Islet of Langerhans (tissue), 1 donor: ENCODE data around the gene LAG3.

ENCODE experiments used
- FAIRE-seq: peaks from one replicate; lab custom pipeline; 2011; peaks lifted over from hg19 to GRCh38; lab: Jason Lieb, UNC

LAG3 gene

GRCh38 chr12:6790496-6791150 lies 18.3 kb downstream of the LAG3 start:
- no peak for FAIRE-seq

GRCh38 chr12:6791931-6792520 lies 19.7 kb downstream of the LAG3 start:
- no peak for FAIRE-seq

GRCh38 chr12:6792522-6793201 lies 20.3 kb downstream of the LAG3 start:
- FAIRE-seq: no peak

GRCh38 chr12:6795088-6795487 lies 22.8 kb downstream of the LAG3 start:
- FAIRE-seq: no peak

GRCh38 chr12:6796576-6796975 lies 24.3 kb downstream of the LAG3 start:
- no peak for FAIRE-seq

GRCh38 chr12:6799147-6799546 lies 26.8 kb downstream of the LAG3 start:
- FAIRE-seq: no peak

GRCh38 chr12:6807170-6807569 lies 34.9 kb downstream of the LAG3 start:
- no peak for FAIRE-seq

GRCh38 chr12:6809056-6809455 lies 36.7 kb downstream of the LAG3 start:
- FAIRE-seq: no peak

GRCh38 chr12:6810758-6811157 lies 38.4 kb downstream of the LAG3 start:
- no peak for FAIRE-seq

GRCh38 chr12:6813363-6813762 lies 41.0 kb downstream of the LAG3 start:
- no peak for FAIRE-seq

GRCh38 chr12:6816598-6816997 lies 44.3 kb downstream of the LAG3 start:
- FAIRE-seq: no peak

- no peak for FAIRE-seq
These were observed 44.8 kb downstream of the LAG3 start for GRCh38 chr12:6817098-6817497.

- FAIRE-seq: no peak
These were observed 45.4 kb downstream of the LAG3 start for GRCh38 chr12:6817662-6818157.

GRCh38 chr12:6818222-6818621 lies 45.9 kb downstream of the LAG3 start:
- no peak for FAIRE-seq

- no peak for FAIRE-seq
These were observed 46.3 kb downstream of the LAG3 start for GRCh38 chr12:6818645-6819044.

- no peak for FAIRE-seq
These were observed 47.0 kb downstream of the LAG3 start for GRCh38 chr12:6819106-6820030.

- no peak for FAIRE-seq
These were observed 47.8 kb downstream of the LAG3 start for GRCh38 chr12:6820166-6820565.

- FAIRE-seq: no peak
These were observed 49.5 kb downstream of the LAG3 start, which contains the start of gene GPR162 for GRCh38 chr12:6821591-6822425. Gene GPR162 (plus strand): TSS chr12:6821821. CDS start chr12:6823899, 2,078 bp downstream.

GRCh38 chr12:6822426-6823135 lies 50.3 kb downstream of the LAG3 start:
- no peak for FAIRE-seq

- no peak for FAIRE-seq
These were observed 51.1 kb downstream of the LAG3 start for GRCh38 chr12:6823182-6824084.
